Peyer's patch (tissue), 4 donors: ENCODE data around the gene LZTS2. TPM values are rescaled to one million over a fixed set of nuclear protein-coding genes. Genes with fewer than 3 reads are reported as not detected.
"Not testable (repeated sequence)": the region's sequence is repeated elsewhere in the genome, so short reads cannot be mapped to it uniquely, and the experiment has no call there.

ENCODE experiments used
- DNase-seq, 3 donors: peaks; one replicate each; pipeline ENCODE4 v3.0.0-alpha.2; 2017 to 2019
- H3K27ac ChIP-seq, 4 donors: fragments of 200-600 bp; sonication (generic); one replicate each; pipeline ENCODE4 v1.5.1; 2016 to 2019
- H3K27me3 ChIP-seq, 2 donors: fragments of 200-600 bp; sonication (generic); one replicate each; pipeline ENCODE4 v1.5.1; 2019
- H3K36me3 ChIP-seq, 3 donors: fragments of 200-600 bp; sonication (generic); one replicate each; pipeline ENCODE4 v1.5.1; 2016 to 2019
- H3K4me1 ChIP-seq, 4 donors: fragments of 200-600 bp; sonication (generic); one replicate each; pipeline ENCODE4 v1.5.1; 2016 to 2019
- H3K4me3 ChIP-seq, 4 donors: fragments of 200-600 bp; sonication (generic); 1 replicate in 3 of 4; 2 replicates in 1 of 4; pipeline ENCODE4 v1.5.1; 2016 to 2019; ENCODE audit warnings: mild to moderate bottlenecking in 1 of 4
- H3K9me3 ChIP-seq, 4 donors: fragments of 200-600 bp; sonication (generic); one replicate each; pipeline ENCODE4 v1.5.1; 2016 to 2019; ENCODE audit warnings: mild to moderate bottlenecking in 1 of 4
- POLR2A ChIP-seq, 2 donors: fragments of 450-650 bp; IDR thresholded peaks; one replicate each; pipeline ENCODE4 v1.5.1; 2017; ENCODE audit warnings: antibody characterized with exemption in 2 of 2, mild to moderate bottlenecking in 2 of 2, moderate library complexity in 2 of 2
- total RNA-seq, 4 donors: library from RNA; depleted of rRNA; stranded (reverse); fragments of >200 nt; gene quantifications; one replicate each; pipeline ENCODE4 v1.1.0, GENCODE V29; 2016
- TF ChIP-seq, protein P1 (sequence below), 6 experiments: fragments of 450-650 bp in 4 of 6; fragments of 200-600 bp in 2 of 6; sonication (generic) in 1 of 6; IDR thresholded peaks; one replicate each; pipeline ENCODE4 v1.5.1; 2017 to 2019; ENCODE audit warnings: antibody characterized with exemption in 6 of 6, mild to moderate bottlenecking in 3 of 6, moderate library complexity in 1 of 6

LZTS2 gene
- total RNA-seq, 4 donors from 2014 or later: 28.0 to 57.4 (median 47.1) TPM

DNA sequence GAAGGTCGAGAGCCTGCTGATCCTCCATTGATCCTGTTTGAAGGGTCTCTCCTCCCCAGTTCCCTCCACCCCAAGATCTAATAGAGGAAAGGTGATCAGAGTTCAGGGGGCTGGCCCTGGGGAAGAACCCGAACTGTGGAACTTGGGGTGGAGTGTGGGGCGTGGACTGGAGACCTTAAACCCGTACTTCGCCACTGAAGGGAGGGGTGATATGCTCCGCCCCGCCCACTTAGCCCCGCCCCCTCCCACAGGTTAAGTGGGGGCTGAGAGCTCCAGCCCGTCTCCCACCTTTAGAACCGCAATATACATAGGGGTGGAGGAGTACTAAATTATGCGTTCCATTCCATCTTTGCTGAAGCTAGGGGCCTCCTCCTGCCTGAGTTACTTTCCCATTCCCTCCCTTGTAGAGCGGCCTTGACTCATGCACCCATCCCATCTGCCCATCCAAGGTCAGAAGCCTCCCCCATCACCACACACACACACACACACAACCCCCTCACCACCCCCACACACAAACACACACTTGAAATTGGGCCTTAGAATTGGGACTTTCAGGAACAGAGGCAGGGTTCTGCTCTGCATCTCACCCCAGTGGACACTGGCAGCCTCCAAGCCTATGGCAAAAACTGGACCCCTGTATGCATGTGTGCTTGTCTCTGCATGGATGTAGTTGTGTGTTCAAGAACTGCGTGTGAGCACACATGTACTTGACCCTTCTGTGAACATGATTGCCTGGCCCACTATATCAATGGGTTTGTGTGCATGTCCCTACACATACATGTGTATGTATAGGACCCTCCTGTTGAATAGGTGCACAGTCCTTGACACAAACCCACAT lies 29.3 kb upstream of the LZTS2 start:
- H3K4me1 ChIP-seq: peaks cover 0 to 22% (median 7%) of the 10 kb centered on the region in 4 donors
- no peaks in the 10 kb centered on the region for H3K9me3 ChIP-seq
- no peaks in the 10 kb centered on the region for H3K27me3 ChIP-seq
- peak overlapping the region; percentile 41 to 78 (median 66) for H3K4me3 ChIP-seq
- H3K27ac ChIP-seq: peak overlapping the region; percentile 26 to 91 (median 86)
- TF ChIP-seq, protein P1, sequence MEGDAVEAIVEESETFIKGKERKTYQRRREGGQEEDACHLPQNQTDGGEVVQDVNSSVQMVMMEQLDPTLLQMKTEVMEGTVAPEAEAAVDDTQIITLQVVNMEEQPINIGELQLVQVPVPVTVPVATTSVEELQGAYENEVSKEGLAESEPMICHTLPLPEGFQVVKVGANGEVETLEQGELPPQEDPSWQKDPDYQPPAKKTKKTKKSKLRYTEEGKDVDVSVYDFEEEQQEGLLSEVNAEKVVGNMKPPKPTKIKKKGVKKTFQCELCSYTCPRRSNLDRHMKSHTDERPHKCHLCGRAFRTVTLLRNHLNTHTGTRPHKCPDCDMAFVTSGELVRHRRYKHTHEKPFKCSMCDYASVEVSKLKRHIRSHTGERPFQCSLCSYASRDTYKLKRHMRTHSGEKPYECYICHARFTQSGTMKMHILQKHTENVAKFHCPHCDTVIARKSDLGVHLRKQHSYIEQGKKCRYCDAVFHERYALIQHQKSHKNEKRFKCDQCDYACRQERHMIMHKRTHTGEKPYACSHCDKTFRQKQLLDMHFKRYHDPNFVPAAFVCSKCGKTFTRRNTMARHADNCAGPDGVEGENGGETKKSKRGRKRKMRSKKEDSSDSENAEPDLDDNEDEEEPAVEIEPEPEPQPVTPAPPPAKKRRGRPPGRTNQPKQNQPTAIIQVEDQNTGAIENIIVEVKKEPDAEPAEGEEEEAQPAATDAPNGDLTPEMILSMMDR (IDR thresholded peaks at IDR 0.05): no peak
- peak in 1 of 2 donors; percentile 43 for TF ChIP-seq POLR2A (IDR thresholded peaks at IDR 0.05)
- DNase-seq: peak; percentile 40 to 92 (median 90)
- peaks cover 0 to 15% (median 0%) of the 10 kb centered on the region in 3 donors for H3K36me3 ChIP-seq

DNA sequence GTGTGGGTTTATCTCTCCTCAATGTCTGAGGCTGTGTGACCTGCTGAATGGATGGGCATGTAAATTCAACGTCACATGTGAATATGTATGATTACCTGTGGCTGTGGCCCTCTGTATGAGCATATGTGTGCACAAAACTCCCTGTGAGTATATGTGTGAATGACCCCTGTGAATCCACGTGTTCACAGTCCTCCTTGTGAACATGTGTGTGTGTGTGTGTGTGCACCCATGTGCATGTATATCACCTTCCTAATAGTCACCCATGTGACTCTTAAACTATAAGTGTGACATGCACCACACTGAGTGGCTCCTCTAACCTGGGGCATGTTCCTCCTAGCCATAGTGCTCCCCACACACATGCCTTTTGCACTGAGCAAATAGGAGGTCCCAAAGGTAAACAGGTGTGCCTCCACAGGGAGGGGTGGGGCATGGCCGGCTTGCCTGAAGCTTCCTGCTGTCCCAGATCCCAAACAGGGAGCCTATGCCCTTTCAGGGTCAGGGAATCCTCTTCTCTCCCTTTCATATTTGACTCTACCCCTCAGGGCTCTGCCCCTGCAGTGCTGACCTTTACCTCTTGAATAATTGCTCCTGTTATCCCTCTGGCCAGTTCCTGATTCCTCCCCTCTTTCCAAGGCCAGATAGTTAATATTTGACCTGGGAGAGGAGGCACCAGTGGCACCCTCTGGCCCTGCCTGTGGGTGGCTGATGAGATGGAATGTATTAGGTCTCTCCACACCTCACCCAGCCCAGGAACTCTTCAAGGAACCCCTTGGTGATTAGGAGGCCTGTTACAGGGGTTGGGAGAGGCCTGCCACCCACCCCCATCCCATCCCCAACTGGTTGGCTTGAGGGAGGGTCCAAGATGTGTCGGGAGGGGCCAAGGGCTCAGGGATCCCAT lies 28.4 kb upstream of the LZTS2 start:
- TF ChIP-seq, protein P1 (IDR thresholded peaks at IDR 0.05): peak in 3 of 6 experiments; percentile 21 to 26 (median 26)
- TF ChIP-seq POLR2A (IDR thresholded peaks at IDR 0.05): peak; percentile 9 to 16
- peak overlapping the region in 3 of 4 donors; percentile 85 to 91 (median 87) for H3K27ac ChIP-seq
- peaks cover 0 to 22% (median 7%) of the 10 kb centered on the region in 4 donors for H3K4me1 ChIP-seq
- peak; percentile 12 to 79 (median 71) for DNase-seq
- peaks cover 0 to 7% (median 0%) of the 10 kb centered on the region in 3 donors for H3K36me3 ChIP-seq
- no peaks in the 10 kb centered on the region for H3K27me3 ChIP-seq
- peak overlapping the region in 2 of 4 donors; percentile 77 to 78 for H3K4me3 ChIP-seq
- no peaks in the 10 kb centered on the region for H3K9me3 ChIP-seq

DNA sequence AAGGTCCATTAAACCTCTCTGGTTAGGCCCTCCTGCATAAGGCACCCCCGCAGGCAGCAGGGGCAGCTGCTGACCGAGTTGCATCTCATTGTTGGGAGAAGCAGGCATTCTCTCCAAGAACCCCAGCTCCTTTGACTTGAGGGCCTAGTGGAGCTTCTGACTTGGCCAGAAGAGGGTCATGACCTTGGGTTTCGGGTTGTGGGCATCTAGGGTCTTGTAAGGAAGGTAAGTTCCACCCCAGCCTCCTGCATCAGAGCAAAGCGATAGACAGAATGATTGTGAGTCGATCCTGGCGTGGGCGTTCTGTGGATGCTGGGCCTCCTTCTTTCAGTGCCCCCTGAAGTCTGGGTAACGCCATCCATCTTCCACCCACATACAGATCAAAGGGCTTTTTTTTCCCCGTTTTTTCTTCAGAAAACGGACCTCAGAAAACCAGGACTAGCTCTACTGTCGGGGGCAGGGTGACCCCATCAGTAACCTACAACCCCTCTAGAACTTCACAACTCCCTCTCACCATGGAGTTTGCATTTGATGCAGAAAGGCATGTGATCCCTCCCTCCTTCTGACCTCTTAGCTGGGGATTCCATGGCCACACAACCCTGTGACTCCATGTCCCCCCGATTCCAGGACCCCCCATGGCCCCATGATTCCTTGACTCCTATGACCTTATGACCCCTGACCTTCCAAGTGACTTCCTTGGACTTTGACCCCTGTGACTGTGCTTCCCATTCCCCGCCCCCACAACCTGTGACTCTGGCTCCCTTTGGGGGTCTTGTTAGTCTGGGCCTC lies 27.3 kb upstream of the LZTS2 start:
- Histone ChIP-seq H3K27me3 (no peaks in the 10 kb centered on the region), H3K4me1 (peaks cover 0 to 22% (median 7%) of the 10 kb centered on the region in 4 donors), H3K4me3 (peak overlapping the region in 1 of 4 donors; percentile 24), H3K9me3 (no peaks in the 10 kb centered on the region), H3K36me3 (peaks cover 0 to 13% (median 0%) of the 10 kb centered on the region in 3 donors), H3K27ac (peak overlapping the region in 2 of 4 donors; percentile 85 to 91)
- TF ChIP-seq, protein P1 (IDR thresholded peaks at IDR 0.05): no peak
- no peak for TF ChIP-seq POLR2A (IDR thresholded peaks at IDR 0.05)
- DNase-seq: peak in 1 of 3 donors; percentile 8

DNA sequence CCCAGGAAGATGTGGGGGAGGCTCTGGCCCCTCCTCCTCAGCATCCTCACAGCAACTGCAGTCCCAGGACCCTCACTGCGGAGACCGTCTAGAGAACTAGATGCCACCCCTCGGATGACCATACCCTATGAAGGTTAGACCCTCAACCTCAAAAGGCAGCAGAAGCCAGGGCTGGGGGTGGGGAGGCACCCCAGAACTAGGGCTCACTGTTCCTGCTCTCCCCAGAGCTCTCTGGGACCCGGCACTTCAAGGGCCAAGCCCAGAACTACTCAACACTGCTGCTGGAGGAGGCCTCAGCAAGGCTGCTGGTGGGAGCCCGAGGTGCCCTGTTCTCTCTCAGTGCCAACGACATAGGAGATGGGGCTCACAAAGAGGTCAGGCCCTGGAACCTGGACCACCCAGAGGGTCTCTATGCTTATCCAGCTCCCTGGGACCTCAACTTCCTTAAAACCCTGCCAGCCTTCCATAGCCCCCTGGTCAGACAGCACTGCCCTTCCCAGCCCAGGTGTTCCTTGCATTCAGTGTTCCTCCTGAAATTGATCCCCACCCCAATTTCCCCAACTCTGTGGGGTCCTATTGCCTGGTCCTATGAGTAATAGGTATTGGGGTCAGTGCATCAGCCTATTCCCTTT lies 26.6 kb upstream of the LZTS2 start:
- Histone ChIP-seq H3K27me3 (no peaks in the 10 kb centered on the region), H3K9me3 (no peaks in the 10 kb centered on the region), H3K4me1 (peaks cover 0 to 20% (median 7%) of the 10 kb centered on the region in 4 donors), H3K27ac (no peak overlapping the region), H3K36me3 (peaks cover 0 to 20% (median 0%) of the 10 kb centered on the region in 3 donors), H3K4me3 (no peak overlapping the region)
- TF ChIP-seq, protein P1 (IDR thresholded peaks at IDR 0.05): no peak
- TF ChIP-seq POLR2A (IDR thresholded peaks at IDR 0.05): no peak
- DNase-seq: peak in 1 of 3 donors; percentile 8

DNA sequence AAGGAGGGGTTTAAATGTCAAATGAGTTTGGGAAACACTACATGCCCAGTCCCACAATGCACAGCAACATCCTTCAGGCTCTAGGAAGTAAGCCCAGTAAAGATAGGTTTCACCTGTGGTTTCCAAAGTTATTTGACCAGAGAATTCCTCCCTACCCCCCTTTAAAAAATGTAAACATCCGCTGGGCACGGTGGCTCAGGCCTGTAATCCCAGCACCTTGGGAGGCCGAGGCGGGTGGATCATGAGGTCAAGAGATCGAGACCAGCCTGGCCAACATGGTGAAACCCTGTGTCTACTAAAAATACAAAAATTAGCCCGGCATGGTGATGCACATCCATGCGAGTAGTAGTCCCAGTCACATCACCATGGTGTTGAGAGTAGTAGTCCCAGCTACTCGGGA lies 24.2 kb upstream of the LZTS2 start:
- not testable (repeated sequence) for H3K4me1 ChIP-seq, H3K27ac ChIP-seq, H3K27me3 ChIP-seq, H3K9me3 ChIP-seq, H3K4me3 ChIP-seq
- peaks cover 0 to 43% (median 0%) of the 10 kb centered on the region in 3 donors for H3K36me3 ChIP-seq
- DNase-seq: peak in 1 of 3 donors; percentile 6
